Activated T-helper 2 cell treated with anti-CD3 and anti-CD28 coated beads, Interferon-gamma antibody, Interleukin-2, Interleukin-4, amounts not matched to agents 10 μg/mL and 5 μg/mL and 100 μg/mL, durations not matched to agents 14 hours and 24 hours and 36 hours (primary cell): ENCODE results near the gene BRIP1. TPM values are rescaled to one million over a fixed set of nuclear protein-coding genes. Genes with fewer than 3 reads are reported as not detected.

Source experiments
- DNase-seq: peaks from one replicate; pipeline ENCODE4 v3.0.0; 2021; ENCODE audit warnings: low spot score
- H3K27ac Mint-ChIP-seq: one replicate; pipeline ENCODE4 v1.8.0; 2021; ENCODE audit warnings: mixed read lengths
- H3K27me3 Mint-ChIP-seq: one replicate; pipeline ENCODE4 v1.8.0; 2021; ENCODE audit warnings: low read depth, mixed read lengths
- H3K36me3 Mint-ChIP-seq: one replicate; pipeline ENCODE4 v1.8.0; 2021; ENCODE audit warnings: low read depth, mixed read lengths
- H3K4me1 Mint-ChIP-seq: one replicate; pipeline ENCODE4 v1.8.0; 2021; ENCODE audit warnings: low read depth, mixed read lengths
- H3K4me3 Mint-ChIP-seq: one replicate; pipeline ENCODE4 v1.8.0; 2021; ENCODE audit warnings: low read depth, mild to moderate bottlenecking, moderate library complexity, mixed read lengths
- H3K9me3 Mint-ChIP-seq: one replicate; pipeline ENCODE4 v1.8.0; 2021; ENCODE audit warnings: mixed read lengths
- intact Hi-C: fragments of 100-400 bp; cut with micrococcal nuclease; formaldehyde crosslinking; loops from one replicate; pipeline ENCODE4 v1.15.1; 2023
- total RNA-seq: library from RNA; stranded (reverse); gene quantifications from 2 replicates; pipeline ENCODE4 v1.2.3, GENCODE V29; 2022

BRIP1 gene
- total RNA-seq, 1 donor from 2014 or later = 16.4 TPM

DNA sequence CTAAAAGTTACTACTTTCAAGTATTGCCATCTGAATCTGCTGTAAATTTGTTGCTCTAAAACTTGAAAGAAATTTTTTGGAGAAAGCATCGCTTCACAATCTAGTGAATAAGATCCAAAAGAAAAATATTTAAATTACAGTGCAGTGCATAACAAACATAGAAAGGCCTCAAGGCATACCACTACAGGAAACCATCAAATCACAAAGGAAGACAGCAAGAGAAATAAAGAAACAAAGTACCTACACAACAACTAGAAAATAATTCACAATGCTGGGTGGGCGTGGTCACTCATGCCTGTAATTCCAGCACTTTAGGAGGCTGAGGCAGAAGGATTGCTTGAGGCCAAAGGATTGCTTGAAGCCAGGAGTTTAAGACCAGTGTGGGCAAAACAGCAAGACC, 104.9 kb downstream of the BRIP1 start:
- Mint-ChIP-seq H3K9me3 (peaks cover 30% of the 10 kb centered on the region), H3K27me3 (no peaks in the 10 kb centered on the region), H3K36me3 (peaks cover 61% of the 10 kb centered on the region), H3K27ac (no peak overlapping the region), H3K4me3 (no peak overlapping the region), H3K4me1 (peaks cover 27% of the 10 kb centered on the region)
- intact Hi-C loops = no loop called here
- DNase-seq = no peak

- Mint-ChIP-seq H3K36me3 (peaks cover 55% of the 10 kb centered on the region), H3K9me3 (peaks cover 24% of the 10 kb centered on the region), H3K4me1 (peaks cover 26% of the 10 kb centered on the region), H3K4me3 (no peak overlapping the region), H3K27ac (no peak overlapping the region), H3K27me3 (no peaks in the 10 kb centered on the region)
- no peak for DNase-seq
- intact Hi-C loops = no loop called here
Observed at GRCh38 chr17:61757168-61757567, 106.2 kb downstream of the BRIP1 start.

DNA sequence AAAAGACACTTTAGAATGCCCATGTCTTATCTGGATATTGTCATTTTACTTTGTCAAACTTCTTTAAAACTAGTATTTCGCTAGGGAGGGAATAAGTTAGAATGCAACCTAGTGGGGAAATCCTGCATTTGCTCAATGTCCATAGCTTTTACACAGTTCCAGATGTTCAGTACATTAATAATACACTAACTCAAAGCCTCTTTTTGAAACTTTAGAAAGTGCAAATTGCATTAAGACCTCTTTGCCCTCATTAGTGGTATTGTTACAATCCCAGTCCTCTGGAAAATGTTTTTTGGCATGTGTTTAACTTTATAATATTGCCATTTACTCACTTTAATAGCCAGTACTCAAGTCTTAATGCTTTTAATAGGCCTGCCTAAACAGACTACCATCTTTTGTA, 106.8 kb downstream of the BRIP1 start:
- Mint-ChIP-seq H3K9me3 (peaks cover 18% of the 10 kb centered on the region), H3K4me3 (no peak overlapping the region), H3K4me1 (peaks cover 26% of the 10 kb centered on the region), H3K36me3 (peaks cover 49% of the 10 kb centered on the region), H3K27me3 (no peaks in the 10 kb centered on the region), H3K27ac (no peak overlapping the region)
- DNase-seq = no peak
- intact Hi-C loops = no loop called here

GRCh38 chr17:61755668-61756067, 107.7 kb downstream of the BRIP1 start:
- no peaks in the 10 kb centered on the region for H3K27me3 Mint-ChIP-seq
- DNase-seq = no peak
- H3K4me1 Mint-ChIP-seq = peaks cover 30% of the 10 kb centered on the region
- peaks cover 13% of the 10 kb centered on the region for H3K9me3 Mint-ChIP-seq
- intact Hi-C loops = no loop called here
- no peak overlapping the region for H3K27ac Mint-ChIP-seq
- H3K36me3 Mint-ChIP-seq = peaks cover 44% of the 10 kb centered on the region
- H3K4me3 Mint-ChIP-seq = no peak overlapping the region

DNA sequence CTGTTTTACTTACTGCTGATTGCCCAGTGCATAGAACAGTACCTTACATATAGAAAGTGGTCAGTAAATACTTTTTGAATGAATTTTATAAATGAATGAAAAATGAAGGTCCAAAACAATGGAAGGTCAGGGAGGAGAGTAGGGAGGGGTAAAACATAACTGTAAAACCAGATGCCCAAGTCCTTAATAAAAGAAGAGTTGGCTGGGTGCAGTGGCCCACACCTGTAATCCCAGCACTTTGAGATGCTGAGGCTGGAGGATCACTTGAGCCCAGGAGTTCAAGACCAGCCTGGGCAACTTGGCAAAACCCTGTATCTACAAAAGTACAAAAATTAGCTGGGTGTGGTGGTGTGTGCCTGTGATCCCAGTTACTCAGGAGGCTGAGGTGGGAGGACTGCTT, 108.2 kb downstream of the BRIP1 start:
- intact Hi-C loops = no loop called here
- H3K36me3 Mint-ChIP-seq = peaks cover 42% of the 10 kb centered on the region
- H3K9me3 Mint-ChIP-seq = peaks cover 10% of the 10 kb centered on the region
- H3K27ac Mint-ChIP-seq = no peak overlapping the region
- no peak overlapping the region for H3K4me3 Mint-ChIP-seq
- H3K27me3 Mint-ChIP-seq = no peaks in the 10 kb centered on the region
- H3K4me1 Mint-ChIP-seq = peaks cover 31% of the 10 kb centered on the region
- no peak for DNase-seq

DNA sequence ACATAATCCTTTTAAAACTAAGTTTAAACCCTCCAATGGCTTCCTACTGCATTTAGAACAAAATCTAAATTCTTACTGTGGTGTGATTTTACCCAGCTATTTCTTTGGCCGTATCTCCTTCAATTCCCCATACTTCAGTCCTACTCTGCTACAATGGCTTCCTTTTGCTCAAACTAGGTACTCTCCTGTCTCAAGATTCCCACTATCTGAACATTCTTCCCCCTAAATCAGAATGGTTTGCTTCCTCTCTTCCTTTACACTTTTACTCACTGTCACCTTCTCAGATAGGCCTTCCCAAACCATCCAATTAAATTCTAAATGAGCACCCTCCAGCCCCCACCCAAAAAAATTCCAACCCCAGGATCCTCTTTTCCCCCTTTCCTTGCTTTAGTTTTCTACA, 109.2 kb downstream of the BRIP1 start:
- no peak overlapping the region for H3K4me3 Mint-ChIP-seq
- no peak for DNase-seq
- H3K27me3 Mint-ChIP-seq = no peaks in the 10 kb centered on the region
- intact Hi-C loops = no loop called here
- H3K4me1 Mint-ChIP-seq = peaks cover 32% of the 10 kb centered on the region
- peaks cover 42% of the 10 kb centered on the region for H3K36me3 Mint-ChIP-seq
- H3K9me3 Mint-ChIP-seq = peaks cover 9% of the 10 kb centered on the region
- H3K27ac Mint-ChIP-seq = no peak overlapping the region

DNA sequence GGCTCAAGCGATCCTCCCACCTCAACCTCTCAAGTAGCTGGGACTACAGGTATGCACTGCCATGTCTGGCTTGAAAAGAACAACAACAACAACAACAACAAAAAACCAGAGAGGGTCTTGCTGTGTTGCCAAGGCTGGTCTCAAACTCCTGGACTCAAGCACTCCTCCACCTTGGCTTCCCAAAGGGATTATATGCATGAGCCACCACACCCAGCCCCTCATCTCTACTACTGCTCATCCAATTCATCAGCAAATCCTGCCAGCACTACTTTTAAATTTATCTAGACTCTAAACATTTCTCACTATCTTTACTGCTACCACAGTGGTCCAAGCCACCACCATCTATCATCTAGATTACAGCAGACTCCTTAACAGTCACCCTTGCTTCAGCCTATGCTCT, 109.6 kb downstream of the BRIP1 start:
- intact Hi-C loops = no loop called here
- no peak for DNase-seq
- Mint-ChIP-seq H3K36me3 (peaks cover 42% of the 10 kb centered on the region), H3K4me1 (peaks cover 32% of the 10 kb centered on the region), H3K9me3 (peaks cover 8% of the 10 kb centered on the region), H3K4me3 (no peak overlapping the region), H3K27ac (no peak overlapping the region), H3K27me3 (no peaks in the 10 kb centered on the region)

DNA sequence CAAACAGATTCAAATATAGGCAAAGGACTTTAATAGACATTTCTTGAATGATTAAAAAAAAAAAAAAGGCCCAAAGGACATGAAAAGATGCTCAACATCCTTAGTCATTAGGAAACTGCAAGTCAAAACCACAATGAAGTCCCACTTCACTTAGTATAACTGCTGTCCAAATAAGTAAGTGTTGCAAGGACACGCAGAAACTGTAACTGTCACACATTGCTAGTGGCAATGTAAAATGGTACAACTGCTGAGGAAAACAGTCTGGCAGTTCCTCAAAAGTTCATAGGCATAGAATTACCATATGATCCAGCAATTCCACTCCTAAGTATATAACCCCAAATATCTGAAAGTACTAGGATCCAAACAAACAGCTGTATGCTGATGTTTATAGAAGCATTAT, 112.7 kb downstream of the BRIP1 start:
- Mint-ChIP-seq H3K27ac (no peak overlapping the region), H3K4me1 (peaks cover 24% of the 10 kb centered on the region), H3K9me3 (peaks cover 25% of the 10 kb centered on the region), H3K36me3 (peaks cover 54% of the 10 kb centered on the region), H3K4me3 (no peak overlapping the region), H3K27me3 (no peaks in the 10 kb centered on the region)
- DNase-seq = no peak
- intact Hi-C loops = no loop called here

DNA sequence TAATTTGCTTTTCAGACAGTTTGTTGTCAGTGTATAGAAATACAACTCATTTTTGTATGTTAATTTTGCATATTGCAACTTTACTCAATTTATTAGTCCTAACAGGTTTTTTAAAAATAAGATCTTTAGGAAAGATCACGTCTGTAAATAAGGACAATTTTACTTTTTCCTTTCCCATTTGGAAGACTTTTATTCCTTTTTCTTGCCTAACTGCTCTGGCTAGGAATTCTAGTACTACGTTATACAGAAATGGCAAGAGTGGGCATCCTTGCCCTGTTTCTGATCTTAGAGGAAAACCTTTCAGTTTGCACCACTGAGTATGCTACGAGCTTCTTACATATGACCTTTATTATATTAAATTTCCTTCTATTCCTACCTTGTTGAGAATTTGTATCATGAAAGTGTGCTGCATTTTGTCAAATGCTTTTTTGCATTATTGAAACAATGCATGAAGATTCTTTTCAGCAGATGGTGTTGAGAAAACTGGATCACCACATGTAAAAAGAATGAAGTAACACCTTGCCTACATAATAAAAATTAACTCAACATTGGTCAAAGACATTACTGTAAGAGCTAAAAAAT, 113.4 kb downstream of the BRIP1 start:
- Mint-ChIP-seq H3K27me3 (no peaks in the 10 kb centered on the region), H3K4me1 (peaks cover 20% of the 10 kb centered on the region), H3K27ac (no peak overlapping the region), H3K9me3 (peaks cover 25% of the 10 kb centered on the region), H3K4me3 (no peak overlapping the region), H3K36me3 (peaks cover 56% of the 10 kb centered on the region)
- no peak for DNase-seq
- intact Hi-C loops = no loop called here

- Mint-ChIP-seq H3K27ac (no peak overlapping the region), H3K36me3 (peaks cover 69% of the 10 kb centered on the region), H3K9me3 (peaks cover 31% of the 10 kb centered on the region), H3K27me3 (no peaks in the 10 kb centered on the region), H3K4me3 (no peak overlapping the region), H3K4me1 (peaks cover 13% of the 10 kb centered on the region)
- intact Hi-C loops = no loop called here
- no peak for DNase-seq
Observed at GRCh38 chr17:61746248-61746985, 116.9 kb downstream of the BRIP1 start.

DNA sequence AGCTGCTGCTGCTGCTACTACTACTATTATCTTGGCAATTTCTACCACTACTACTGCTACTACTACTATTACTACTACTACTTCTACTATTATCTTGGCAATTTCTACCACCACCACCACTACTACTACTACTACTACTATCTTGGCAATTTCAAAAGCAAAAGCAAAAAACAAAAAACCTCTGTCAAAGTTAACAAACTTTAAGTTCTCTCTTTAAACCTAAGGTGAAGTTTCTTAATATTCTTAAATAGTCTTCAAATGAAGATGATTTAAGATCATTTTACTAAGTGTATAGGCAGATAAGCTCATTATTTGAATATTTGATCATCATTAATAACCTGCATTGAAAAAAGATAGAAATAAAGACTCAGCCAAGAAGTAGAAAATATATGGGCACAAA, 118.5 kb downstream of the BRIP1 start:
- H3K27me3 Mint-ChIP-seq = no peaks in the 10 kb centered on the region
- H3K9me3 Mint-ChIP-seq = peaks cover 37% of the 10 kb centered on the region
- intact Hi-C loops = no loop called here
- peaks cover 5% of the 10 kb centered on the region for H3K4me1 Mint-ChIP-seq
- peaks cover 75% of the 10 kb centered on the region for H3K36me3 Mint-ChIP-seq
- H3K27ac Mint-ChIP-seq = no peak overlapping the region
- DNase-seq = no peak
- no peak overlapping the region for H3K4me3 Mint-ChIP-seq

GRCh38 chr17:61744252-61744651, 119.1 kb downstream of the BRIP1 start:
- Mint-ChIP-seq H3K27ac (no peak overlapping the region), H3K4me3 (no peak overlapping the region), H3K9me3 (peaks cover 35% of the 10 kb centered on the region), H3K36me3 (peaks cover 76% of the 10 kb centered on the region), H3K4me1 (peaks cover 5% of the 10 kb centered on the region), H3K27me3 (no peaks in the 10 kb centered on the region)
- no peak for DNase-seq
- intact Hi-C loops = no loop called here

DNA sequence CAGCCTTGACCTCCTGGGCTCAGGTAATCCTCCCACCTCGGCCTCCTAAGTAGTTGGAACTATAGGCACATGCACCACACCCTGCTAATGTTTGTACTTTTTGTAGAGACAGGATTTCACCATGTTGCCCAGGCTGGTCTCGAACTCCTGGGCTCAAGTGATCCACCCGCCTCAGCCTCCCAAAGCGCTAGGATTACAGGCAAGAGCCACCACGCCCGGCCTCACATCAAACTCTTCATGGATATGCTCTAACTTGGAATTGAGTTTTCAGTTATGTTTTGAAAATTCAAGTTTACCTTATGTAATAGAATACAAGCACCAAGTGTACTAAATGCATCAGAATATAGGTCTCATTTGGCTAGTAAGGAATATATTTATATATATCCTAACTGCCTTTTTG, 119.6 kb downstream of the BRIP1 start:
- DNase-seq = no peak
- H3K4me3 Mint-ChIP-seq = no peak overlapping the region
- peaks cover 5% of the 10 kb centered on the region for H3K4me1 Mint-ChIP-seq
- no peak overlapping the region for H3K27ac Mint-ChIP-seq
- no peaks in the 10 kb centered on the region for H3K27me3 Mint-ChIP-seq
- peaks cover 78% of the 10 kb centered on the region for H3K36me3 Mint-ChIP-seq
- peaks cover 33% of the 10 kb centered on the region for H3K9me3 Mint-ChIP-seq
- intact Hi-C loops = no loop called here
